Measurements from ENCODE around the gene CCSER1.

GRCh38 chr4:90330546-90330945 lies 203.4 kb downstream of the CCSER1 start:
- TF ChIP-seq CTCF (IDR thresholded peaks at IDR 0.05; ENCODE audit: borderline replicate concordance, extremely low read depth, low read length, poor library complexity, severe bottlenecking) (no peak), EZH2 (IDR thresholded peaks at IDR 0.05; ENCODE audit: borderline replicate concordance, low read depth, low read length, severe bottlenecking) (no peak)
